GM18498 (cell line): Measurements from ENCODE around the gene NT5E.

Experiments
- ATAC-seq: cut with Tn5 transposase; IDR thresholded peaks from one replicate; pipeline ENCODE4 v1.9.1; 2021; ENCODE audit warnings: mild to moderate bottlenecking, moderate library complexity; ENCODE audit not compliant: unreplicated experiment

Gene NT5E

GRCh38 chr6:85459224-85459901 is 9.5 kb downstream of the NT5E start:
- ATAC-seq: no peak

- peak; percentile 48 for ATAC-seq
These were observed 10.5 kb downstream of the NT5E start for GRCh38 chr6:85460154-85460920.

GRCh38 chr6:85460921-85461797 is 11.3 kb downstream of the NT5E start:
- peak; percentile 82 for ATAC-seq

- no peak for ATAC-seq
These were observed 11.9 kb downstream of the NT5E start for GRCh38 chr6:85461798-85462170.

GRCh38 chr6:85462673-85463072 is 12.8 kb downstream of the NT5E start:
- no peak for ATAC-seq

GRCh38 chr6:85463621-85464259 is 13.9 kb downstream of the NT5E start:
- no peak for ATAC-seq

GRCh38 chr6:85464260-85464644 is 14.4 kb downstream of the NT5E start:
- ATAC-seq: no peak

GRCh38 chr6:85464722-85465150 is 14.9 kb downstream of the NT5E start:
- ATAC-seq: no peak

GRCh38 chr6:85465762-85466161 is 15.9 kb downstream of the NT5E start:
- ATAC-seq: peak; percentile 64

- no peak for ATAC-seq
These were observed 18.4 kb downstream of the NT5E start for GRCh38 chr6:85468326-85468725.

GRCh38 chr6:85469276-85470022 is 19.6 kb downstream of the NT5E start:
- no peak for ATAC-seq

- ATAC-seq: no peak
These were observed 20.1 kb downstream of the NT5E start for GRCh38 chr6:85470023-85470410.

GRCh38 chr6:85472744-85473143 is 22.9 kb downstream of the NT5E start:
- no peak for ATAC-seq

GRCh38 chr6:85473748-85474147 is 23.9 kb downstream of the NT5E start:
- no peak for ATAC-seq

GRCh38 chr6:85476532-85476931 is 26.6 kb downstream of the NT5E start:
- no peak for ATAC-seq

GRCh38 chr6:85479208-85479607 is 29.3 kb downstream of the NT5E start:
- no peak for ATAC-seq

GRCh38 chr6:85482206-85482904 is 32.5 kb downstream of the NT5E start:
- no peak for ATAC-seq

- ATAC-seq: peak; percentile 88
These were observed 33.2 kb downstream of the NT5E start for GRCh38 chr6:85482905-85483700.

- ATAC-seq: no peak
These were observed 34.0 kb downstream of the NT5E start for GRCh38 chr6:85483846-85484245.
